NCI-H2081 treated with DMSO at 0.1 percent for 48 hours (cell line): ENCODE data around the gene SIK3.
"Not testable (repeated sequence)": the region's sequence is repeated elsewhere in the genome, so short reads cannot be mapped to it uniquely, and the experiment has no call there.

ENCODE experiments used
- DNase-seq: peaks from one replicate; lab custom pipeline; 2025; lab: John Stamatoyannopoulos, UW

SIK3 gene

GRCh38 chr11:116823031-116823843 is 275.0 kb downstream of the SIK3 start, which contains the start of gene APOA4:
Gene APOA4 (minus strand): TSS chr11:116823304. CDS start chr11:116823191, 113 bp downstream.
- DNase-seq = no peak

- no peak for DNase-seq
Observed at GRCh38 chr11:116822575-116822974, 275.7 kb downstream of the SIK3 start.

GRCh38 chr11:116821050-116821918 is 276.9 kb downstream of the SIK3 start:
- no peak for DNase-seq

- DNase-seq = no peak
Observed at GRCh38 chr11:116819049-116819448, 279.2 kb downstream of the SIK3 start.

GRCh38 chr11:116814502-116814901 is 283.7 kb downstream of the SIK3 start:
- DNase-seq = no peak

- no peak for DNase-seq
Observed at GRCh38 chr11:116813781-116814471, 284.3 kb downstream of the SIK3 start.

GRCh38 chr11:116813170-116813569 is 285.1 kb downstream of the SIK3 start:
- no peak for DNase-seq

GRCh38 chr11:116812109-116812508 is 286.1 kb downstream of the SIK3 start:
- no peak for DNase-seq

- DNase-seq = no peak
Observed at GRCh38 chr11:116811194-116811593, 287.0 kb downstream of the SIK3 start.

GRCh38 chr11:116808262-116809175 is 289.7 kb downstream of the SIK3 start:
- DNase-seq = no peak

- no peak for DNase-seq
Observed at GRCh38 chr11:116807601-116808261, 290.5 kb downstream of the SIK3 start.

- DNase-seq = no peak
Observed at GRCh38 chr11:116804001-116804400, 294.2 kb downstream of the SIK3 start.

GRCh38 chr11:116801662-116802061 is 296.6 kb downstream of the SIK3 start:
- DNase-seq = not testable (repeated sequence)

- DNase-seq = no peak
Observed at GRCh38 chr11:116800610-116801009, 297.6 kb downstream of the SIK3 start.

GRCh38 chr11:116798368-116798767 is 299.9 kb downstream of the SIK3 start:
- no peak for DNase-seq

- DNase-seq = no peak
Observed at GRCh38 chr11:116797816-116798215, 300.4 kb downstream of the SIK3 start.

GRCh38 chr11:116796548-116796947 is 301.7 kb downstream of the SIK3 start:
- DNase-seq = no peak

- no peak for DNase-seq
Observed at GRCh38 chr11:116794851-116795250, 303.4 kb downstream of the SIK3 start.

- no peak for DNase-seq
Observed at GRCh38 chr11:116793772-116794097, 304.5 kb downstream of the SIK3 start.
